Suprapubic skin (tissue), 3 donors: Measurements from ENCODE around the gene TRPV4.
"Not testable (repeated sequence)": the region's sequence is repeated elsewhere in the genome, so short reads cannot be mapped to it uniquely, and the experiment has no call there.

Source experiments
- EP300 ChIP-seq: sonication (generic); formaldehyde crosslinking; IDR thresholded peaks from one replicate; pipeline ENCODE4 v1.6.1; 2017; ENCODE audit warnings: antibody characterized with exemption
- TF ChIP-seq, protein P1 (sequence below), 2 donors: fragments of 200-600 bp in 1 of 2; fragments of 450-650 bp in 1 of 2; sonication (generic) in 1 of 2; IDR thresholded peaks; one replicate each; pipeline ENCODE4 v1.5.1; 2016 to 2019; ENCODE audit warnings: antibody characterized with exemption in 2 of 2, mild to moderate bottlenecking in 1 of 2, moderate library complexity in 1 of 2

GRCh38 chr12:109850518-109850917 is 17.3 kb upstream of the TRPV4 start:
- TF ChIP-seq, protein P1, sequence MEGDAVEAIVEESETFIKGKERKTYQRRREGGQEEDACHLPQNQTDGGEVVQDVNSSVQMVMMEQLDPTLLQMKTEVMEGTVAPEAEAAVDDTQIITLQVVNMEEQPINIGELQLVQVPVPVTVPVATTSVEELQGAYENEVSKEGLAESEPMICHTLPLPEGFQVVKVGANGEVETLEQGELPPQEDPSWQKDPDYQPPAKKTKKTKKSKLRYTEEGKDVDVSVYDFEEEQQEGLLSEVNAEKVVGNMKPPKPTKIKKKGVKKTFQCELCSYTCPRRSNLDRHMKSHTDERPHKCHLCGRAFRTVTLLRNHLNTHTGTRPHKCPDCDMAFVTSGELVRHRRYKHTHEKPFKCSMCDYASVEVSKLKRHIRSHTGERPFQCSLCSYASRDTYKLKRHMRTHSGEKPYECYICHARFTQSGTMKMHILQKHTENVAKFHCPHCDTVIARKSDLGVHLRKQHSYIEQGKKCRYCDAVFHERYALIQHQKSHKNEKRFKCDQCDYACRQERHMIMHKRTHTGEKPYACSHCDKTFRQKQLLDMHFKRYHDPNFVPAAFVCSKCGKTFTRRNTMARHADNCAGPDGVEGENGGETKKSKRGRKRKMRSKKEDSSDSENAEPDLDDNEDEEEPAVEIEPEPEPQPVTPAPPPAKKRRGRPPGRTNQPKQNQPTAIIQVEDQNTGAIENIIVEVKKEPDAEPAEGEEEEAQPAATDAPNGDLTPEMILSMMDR (IDR thresholded peaks at IDR 0.05) = not testable (repeated sequence)
- not testable (repeated sequence) for TF ChIP-seq EP300
